ENCODE data around the gene KRTAP6-3.

KRTAP6-3 gene

DNA sequence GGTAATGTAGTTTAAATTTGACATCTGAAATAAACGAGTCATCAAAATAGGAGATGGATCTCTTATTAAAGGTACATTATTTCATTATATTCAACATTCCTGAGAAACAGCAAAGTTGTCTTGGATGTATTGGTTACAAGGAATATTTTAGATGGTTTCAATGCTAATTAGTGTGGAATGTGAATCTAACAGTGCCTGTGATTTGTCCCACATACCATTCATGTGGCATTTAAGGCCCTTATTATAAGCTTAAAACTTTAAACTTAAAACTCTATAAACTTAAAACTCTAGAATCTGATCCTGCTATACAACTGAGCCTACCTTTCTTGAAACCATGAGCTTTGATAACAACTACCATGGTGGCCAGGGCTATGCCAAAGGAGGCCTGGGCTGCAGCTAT lies 8.5 kb downstream of the KRTAP6-3 start, which contains the start of gene KRTAP22-1:
Gene KRTAP22-1, plus strand, starts transcription at position 301 of the 400 bp plus-strand sequence.
- no peak within 1 kb of the TSS for H3K4me3 ChIP-seq (replicated peaks; ENCODE audit: low read depth, low read length)
- DNase-seq (ENCODE audit: low read depth): no peak
- TF ChIP-seq, protein P1, sequence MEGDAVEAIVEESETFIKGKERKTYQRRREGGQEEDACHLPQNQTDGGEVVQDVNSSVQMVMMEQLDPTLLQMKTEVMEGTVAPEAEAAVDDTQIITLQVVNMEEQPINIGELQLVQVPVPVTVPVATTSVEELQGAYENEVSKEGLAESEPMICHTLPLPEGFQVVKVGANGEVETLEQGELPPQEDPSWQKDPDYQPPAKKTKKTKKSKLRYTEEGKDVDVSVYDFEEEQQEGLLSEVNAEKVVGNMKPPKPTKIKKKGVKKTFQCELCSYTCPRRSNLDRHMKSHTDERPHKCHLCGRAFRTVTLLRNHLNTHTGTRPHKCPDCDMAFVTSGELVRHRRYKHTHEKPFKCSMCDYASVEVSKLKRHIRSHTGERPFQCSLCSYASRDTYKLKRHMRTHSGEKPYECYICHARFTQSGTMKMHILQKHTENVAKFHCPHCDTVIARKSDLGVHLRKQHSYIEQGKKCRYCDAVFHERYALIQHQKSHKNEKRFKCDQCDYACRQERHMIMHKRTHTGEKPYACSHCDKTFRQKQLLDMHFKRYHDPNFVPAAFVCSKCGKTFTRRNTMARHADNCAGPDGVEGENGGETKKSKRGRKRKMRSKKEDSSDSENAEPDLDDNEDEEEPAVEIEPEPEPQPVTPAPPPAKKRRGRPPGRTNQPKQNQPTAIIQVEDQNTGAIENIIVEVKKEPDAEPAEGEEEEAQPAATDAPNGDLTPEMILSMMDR (IDR thresholded peaks at IDR 0.05; ENCODE audit: low read length, missing control alignments): no peak

DNA sequence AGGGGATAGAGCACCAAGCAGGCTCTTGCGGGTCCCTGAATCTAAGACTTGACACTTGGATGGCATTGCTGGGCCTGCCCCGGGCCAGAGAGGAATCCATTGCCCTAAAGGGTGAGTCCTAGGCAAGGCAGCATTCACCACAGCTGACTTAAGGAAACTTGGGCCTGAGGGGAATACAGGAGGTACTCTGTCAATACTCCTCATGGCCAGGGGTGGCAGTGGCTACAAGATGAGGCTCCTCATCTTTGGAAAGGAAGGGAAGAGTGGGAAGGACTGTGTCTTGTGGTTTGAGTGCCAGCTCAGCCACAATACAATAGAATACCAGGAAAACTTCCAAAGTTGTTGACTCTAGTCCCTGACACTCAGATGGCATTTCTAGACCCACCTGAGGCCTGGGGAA lies 13.7 kb downstream of the KRTAP6-3 start:
- TF ChIP-seq, protein P1 (IDR thresholded peaks at IDR 0.05; ENCODE audit: low read length, missing control alignments): no peak
- no peak overlapping the region for H3K4me3 ChIP-seq (replicated peaks; ENCODE audit: low read depth, low read length)
- no peak for DNase-seq (ENCODE audit: low read depth)

DNA sequence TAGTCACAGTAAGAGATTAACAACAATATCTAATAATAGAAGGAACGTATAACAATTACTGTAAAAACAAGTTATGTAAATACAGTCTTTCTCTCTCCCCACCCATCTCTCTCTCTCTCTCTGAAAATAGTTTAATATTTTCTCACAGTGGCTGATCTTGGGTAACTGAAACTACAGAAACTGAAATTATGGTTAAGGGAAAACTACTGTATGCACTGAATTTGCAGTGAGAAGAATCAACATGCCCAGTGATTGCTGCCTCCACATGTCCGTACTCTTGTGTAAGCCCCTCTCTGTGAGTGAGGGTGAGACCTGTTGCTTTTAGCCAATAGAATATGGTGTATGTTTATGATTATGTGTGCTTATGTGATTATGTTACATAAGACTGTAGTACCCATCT lies 19.9 kb downstream of the KRTAP6-3 start:
- TF ChIP-seq, protein P1 (IDR thresholded peaks at IDR 0.05; ENCODE audit: low read length, missing control alignments): no peak
- no peak for DNase-seq (ENCODE audit: low read depth)
- no peak overlapping the region for H3K4me3 ChIP-seq (replicated peaks; ENCODE audit: low read depth, low read length)

DNA sequence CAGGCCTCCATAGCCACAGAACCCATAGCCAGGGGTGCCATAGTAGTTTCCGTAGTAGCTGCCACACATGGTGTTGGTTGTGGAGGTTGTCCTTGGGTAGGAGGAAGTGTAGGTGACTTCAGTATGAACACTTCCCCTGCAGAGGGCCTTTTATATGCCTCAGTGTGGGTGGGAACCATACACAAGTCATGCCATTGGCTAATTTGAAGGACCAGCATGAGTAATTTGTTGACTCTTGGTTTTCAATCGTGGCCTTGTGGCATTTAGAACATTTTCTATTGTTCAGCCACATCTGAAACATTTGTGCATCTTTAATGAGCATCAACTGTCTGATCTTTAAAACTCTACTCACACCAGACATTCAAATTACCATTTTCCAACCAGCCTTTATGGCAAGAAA lies 21.6 kb downstream of the KRTAP6-3 start, which contains the start of gene KRTAP6-1:
Gene KRTAP6-1, minus strand, starts transcription at position 95 of the 400 bp plus-strand sequence. Its CDS starts 26 bp downstream, at position 69.
- DNase-seq (ENCODE audit: low read depth): no peak
- TF ChIP-seq, protein P1 (IDR thresholded peaks at IDR 0.05; ENCODE audit: low read length, missing control alignments): no peak
- H3K4me3 ChIP-seq (replicated peaks; ENCODE audit: low read depth, low read length): no peak within 1 kb of the TSS

DNA sequence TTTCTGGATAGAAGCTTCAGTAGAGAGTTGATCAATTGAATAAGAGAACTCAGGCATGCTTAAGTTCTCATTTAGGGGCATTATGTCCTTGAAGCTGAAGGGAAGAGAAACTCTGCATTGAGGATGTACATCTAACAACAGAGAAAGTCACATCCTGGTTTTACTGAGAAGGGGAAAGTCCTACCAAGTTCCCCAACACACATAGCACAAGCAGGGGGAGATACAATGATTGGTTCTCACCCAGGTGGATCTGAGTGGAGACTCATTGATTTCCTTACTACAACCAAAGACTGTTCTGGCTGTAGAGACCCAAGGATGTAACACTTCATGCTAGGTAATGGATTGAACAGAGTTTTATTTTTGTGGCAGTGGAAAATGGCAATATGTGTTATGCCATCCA lies 23.0 kb downstream of the KRTAP6-3 start:
- H3K4me3 ChIP-seq (replicated peaks; ENCODE audit: low read depth, low read length): no peak overlapping the region
- DNase-seq (ENCODE audit: low read depth): no peak
- TF ChIP-seq, protein P1 (IDR thresholded peaks at IDR 0.05; ENCODE audit: low read length, missing control alignments): no peak

DNA sequence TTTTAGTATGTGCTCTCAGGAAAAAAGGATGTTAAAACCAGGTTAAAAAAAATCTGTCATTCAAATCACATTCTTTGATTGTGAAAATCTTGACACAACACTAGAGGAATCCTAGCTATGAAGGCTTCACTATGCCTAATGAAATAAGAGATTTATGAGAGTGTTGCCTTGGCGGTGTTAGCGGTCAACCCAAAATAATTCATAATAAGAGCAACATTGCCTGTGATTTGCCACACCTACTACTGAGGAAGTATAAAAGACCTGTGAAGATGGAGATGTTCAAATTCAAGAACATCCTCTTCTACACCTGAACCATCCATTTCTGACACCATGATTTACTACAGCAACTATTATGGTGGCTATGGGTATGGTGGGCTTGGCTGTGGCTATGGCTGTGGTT lies 23.9 kb downstream of the KRTAP6-3 start, which contains the start of gene KRTAP20-1:
Gene KRTAP20-1, plus strand, starts transcription at position 301 of the 400 bp plus-strand sequence. Its CDS starts 30 bp downstream, at position 331.
- H3K4me3 ChIP-seq (replicated peaks; ENCODE audit: low read depth, low read length): no peak within 1 kb of the TSS
- DNase-seq (ENCODE audit: low read depth): no peak
- TF ChIP-seq, protein P1 (IDR thresholded peaks at IDR 0.05; ENCODE audit: low read length, missing control alignments): no peak

DNA sequence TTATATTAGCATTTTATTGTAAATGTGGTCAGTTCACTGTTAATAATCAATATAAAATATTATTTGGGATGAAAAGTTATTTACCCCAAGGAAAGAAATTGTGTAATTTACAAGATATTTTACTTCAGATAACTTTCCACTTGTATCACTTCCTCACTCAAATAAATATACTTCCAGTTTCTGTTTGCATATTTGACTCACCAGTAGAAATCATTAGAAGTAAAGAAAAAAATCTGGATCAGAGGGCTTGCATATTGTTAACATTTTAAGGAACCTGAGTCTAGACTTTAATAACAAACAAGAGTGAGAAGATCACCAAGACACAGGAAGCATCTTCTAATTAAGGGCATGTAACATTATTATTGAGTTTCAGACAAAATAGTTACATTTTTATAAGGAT lies 27.8 kb downstream of the KRTAP6-3 start:
- TF ChIP-seq, protein P1 (IDR thresholded peaks at IDR 0.05; ENCODE audit: low read length, missing control alignments): no peak
- no peak for DNase-seq (ENCODE audit: low read depth)
- no peak overlapping the region for H3K4me3 ChIP-seq (replicated peaks; ENCODE audit: low read depth, low read length)
